T-helper 2 cell treated with Interferon-gamma antibody and Interleukin-4, amounts not matched to agents 100 ng/mL and 5 ng/mL, for 36 hours (primary cell): ENCODE results near the gene TMEM107. TPM values are rescaled to one million over a fixed set of nuclear protein-coding genes. Genes with fewer than 3 reads are reported as not detected.
"Not testable (repeated sequence)": the region's sequence is repeated elsewhere in the genome, so short reads cannot be mapped to it uniquely, and the experiment has no call there.

Experiments
- intact Hi-C: fragments of 100-400 bp; cut with micrococcal nuclease; formaldehyde crosslinking; loops from one replicate; pipeline ENCODE4 v1.15.1; 2023
- total RNA-seq: library from RNA; stranded (reverse); gene quantifications from 2 replicates; pipeline ENCODE4 v1.2.3, GENCODE V29; 2022

Gene TMEM107
- total RNA-seq, 1 donor from 2014 or later: 26.4 TPM

- intact Hi-C loops: loop anchor here (1.0 kb wide), 1 partner anchor 10 kb away; no protein-coding TSS in a partner anchor
Observed at GRCh38 chr17:8190506-8190905, 14.3 kb upstream of the TMEM107 start.

GRCh38 chr17:8189711-8190477 lies 13.7 kb upstream of the TMEM107 start, which contains the start of gene BORCS6:
TSS of gene BORCS6 (minus strand) at chr17:8190180. CDS start at chr17:8190140, 40 bp downstream.
- intact Hi-C loops: loop anchor here (1.0 kb wide), 1 partner anchor 10 kb away; no protein-coding TSS in a partner anchor

GRCh38 chr17:8189041-8189710 lies 13.0 kb upstream of the TMEM107 start:
- intact Hi-C loops: no loop called here

- intact Hi-C loops: no loop called here
Observed at GRCh38 chr17:8188263-8188839, 12.2 kb upstream of the TMEM107 start.

- intact Hi-C loops: loop anchor here (1.0 to 2.0 kb wide), 7 partner anchors 14 to 67 kb away; partner anchors contain the start of genes CTC1 and PFAS
Observed at GRCh38 chr17:8187517-8188262, 11.5 kb upstream of the TMEM107 start.

GRCh38 chr17:8186787-8187516 lies 10.8 kb upstream of the TMEM107 start:
- intact Hi-C loops: loop anchor here (1.0 to 2.0 kb wide), 8 partner anchors 11 to 67 kb away; partner anchors contain the start of genes CTC1, PFAS and TMEM107

- intact Hi-C loops: loop anchor here (1.0 to 2.0 kb wide), 3 partner anchors 10 to 62 kb away; partner anchors contain the start of genes CTC1, PFAS and TMEM107
Observed at GRCh38 chr17:8186446-8186786, 10.2 kb upstream of the TMEM107 start.

GRCh38 chr17:8185582-8186445 lies 9.6 kb upstream of the TMEM107 start:
- intact Hi-C loops: loop anchor here (1.0 to 2.0 kb wide), 3 partner anchors 10 to 63 kb away; partner anchors contain the start of genes CTC1, PFAS and TMEM107

GRCh38 chr17:8176998-8177731 lies 985 bp upstream of the TMEM107 start:
- intact Hi-C loops: loop anchor here (1.0 kb wide), 1 partner anchor 9 kb away; no protein-coding TSS in a partner anchor

GRCh38 chr17:8175795-8176196 lies 384 bp downstream of the TMEM107 start:
- intact Hi-C loops: loop anchor here (1.0 kb wide), 1 partner anchor 11 kb away; no protein-coding TSS in a partner anchor

- intact Hi-C loops: loop anchor here (1.0 to 2.0 kb wide), 7 partner anchors 10 to 331 kb away; partner anchors contain the start of gene CTC1
Observed at GRCh38 chr17:8173871-8174322, 2.3 kb downstream of the TMEM107 start.

GRCh38 chr17:8173056-8173870 lies 2.9 kb downstream of the TMEM107 start:
- intact Hi-C loops: loop anchor here (1.0 to 2.0 kb wide), 7 partner anchors 9 to 330 kb away; partner anchors contain the start of gene CTC1

GRCh38 chr17:8170186-8170585 lies 6.0 kb downstream of the TMEM107 start:
- intact Hi-C loops: not testable (repeated sequence)

GRCh38 chr17:8167526-8167925 lies 8.7 kb downstream of the TMEM107 start:
- intact Hi-C loops: no loop called here

- intact Hi-C loops: no loop called here
Observed at GRCh38 chr17:8166731-8167130, 9.4 kb downstream of the TMEM107 start.

- intact Hi-C loops: loop anchor here (1.0 kb wide), 1 partner anchor 9 kb away; no protein-coding TSS in a partner anchor
Observed at GRCh38 chr17:8164815-8165131, 11.4 kb downstream of the TMEM107 start.
